Fibroblast of villous mesenchyme (primary cell): ENCODE results near the gene LHCGR. TPM values are rescaled to one million over a fixed set of nuclear protein-coding genes. Genes with fewer than 3 reads are reported as not detected.
A peak's percentile ranks its signal among the peaks of the same experiment; 100 is the strongest.
"Not testable (repeated sequence)": the region's sequence is repeated elsewhere in the genome, so short reads cannot be mapped to it uniquely, and the experiment has no call there.

ENCODE experiments used
- DNase-seq: peaks from one replicate; pipeline ENCODE4 v3.0.0-alpha.2; 2010; ENCODE audit warnings: low read depth
- H3K4me3 ChIP-seq: 2 replicates; pipeline ENCODE4 v1.5.1; 2011; ENCODE audit warnings: low read depth, mild to moderate bottlenecking, low read length
- total RNA-seq: library from RNA; depleted of rRNA; stranded (reverse); fragments of >200 nt; gene quantifications from 2 replicates; pipeline ENCODE4 v1.2.3, GENCODE V29; 2012
- TF ChIP-seq, protein P1 (sequence below): IDR thresholded peaks from 2 replicates; pipeline ENCODE4 v1.5.1; 2012; ENCODE audit warnings: low read depth, mild to moderate bottlenecking, low read length; ENCODE audit not compliant: insufficient read depth

Gene LHCGR
- total RNA-seq, 1 donor: not detected

- TF ChIP-seq, protein P1, sequence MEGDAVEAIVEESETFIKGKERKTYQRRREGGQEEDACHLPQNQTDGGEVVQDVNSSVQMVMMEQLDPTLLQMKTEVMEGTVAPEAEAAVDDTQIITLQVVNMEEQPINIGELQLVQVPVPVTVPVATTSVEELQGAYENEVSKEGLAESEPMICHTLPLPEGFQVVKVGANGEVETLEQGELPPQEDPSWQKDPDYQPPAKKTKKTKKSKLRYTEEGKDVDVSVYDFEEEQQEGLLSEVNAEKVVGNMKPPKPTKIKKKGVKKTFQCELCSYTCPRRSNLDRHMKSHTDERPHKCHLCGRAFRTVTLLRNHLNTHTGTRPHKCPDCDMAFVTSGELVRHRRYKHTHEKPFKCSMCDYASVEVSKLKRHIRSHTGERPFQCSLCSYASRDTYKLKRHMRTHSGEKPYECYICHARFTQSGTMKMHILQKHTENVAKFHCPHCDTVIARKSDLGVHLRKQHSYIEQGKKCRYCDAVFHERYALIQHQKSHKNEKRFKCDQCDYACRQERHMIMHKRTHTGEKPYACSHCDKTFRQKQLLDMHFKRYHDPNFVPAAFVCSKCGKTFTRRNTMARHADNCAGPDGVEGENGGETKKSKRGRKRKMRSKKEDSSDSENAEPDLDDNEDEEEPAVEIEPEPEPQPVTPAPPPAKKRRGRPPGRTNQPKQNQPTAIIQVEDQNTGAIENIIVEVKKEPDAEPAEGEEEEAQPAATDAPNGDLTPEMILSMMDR: no peak
- no peak overlapping the region for H3K4me3 ChIP-seq
- DNase-seq: no peak
Observed at GRCh38 chr2:48749291-48750127, 6.0 kb downstream of the LHCGR start.

DNA sequence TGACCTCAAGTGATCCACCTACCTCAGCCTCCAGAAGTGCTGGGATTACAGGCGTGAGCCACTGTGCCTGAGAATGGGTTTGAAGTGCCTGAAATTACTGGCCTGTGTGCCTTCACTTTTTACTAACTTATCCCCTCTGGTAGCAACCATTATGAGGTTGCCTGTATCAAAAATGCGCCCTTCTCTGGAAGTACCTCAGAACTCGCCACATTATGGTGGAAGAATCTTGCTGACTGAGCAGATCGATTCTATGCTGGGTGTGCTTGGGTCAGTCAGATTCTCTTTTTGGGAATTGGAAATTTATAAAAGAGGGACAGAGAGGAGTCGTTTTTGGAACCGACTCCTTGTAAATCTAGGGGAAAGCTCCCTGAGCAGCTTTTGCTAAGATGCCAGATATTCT, 8.2 kb downstream of the LHCGR start:
- DNase-seq: no peak
- TF ChIP-seq, protein P1: no peak
- H3K4me3 ChIP-seq: no peak overlapping the region

GRCh38 chr2:48739236-48739635, 16.3 kb downstream of the LHCGR start:
- H3K4me3 ChIP-seq, DNase-seq: not testable (repeated sequence)

- no peak overlapping the region for H3K4me3 ChIP-seq
- DNase-seq: peak; percentile 78
- TF ChIP-seq, protein P1: no peak
Observed at GRCh38 chr2:48738806-48739205, 16.7 kb downstream of the LHCGR start.

GRCh38 chr2:48736251-48736650, 19.3 kb downstream of the LHCGR start:
- H3K4me3 ChIP-seq: no peak overlapping the region
- TF ChIP-seq, protein P1: no peak
- no peak for DNase-seq

- TF ChIP-seq, protein P1: no peak
- no peak overlapping the region for H3K4me3 ChIP-seq
- DNase-seq: peak; percentile 21
Observed at GRCh38 chr2:48734576-48735303, 20.8 kb downstream of the LHCGR start.

DNA sequence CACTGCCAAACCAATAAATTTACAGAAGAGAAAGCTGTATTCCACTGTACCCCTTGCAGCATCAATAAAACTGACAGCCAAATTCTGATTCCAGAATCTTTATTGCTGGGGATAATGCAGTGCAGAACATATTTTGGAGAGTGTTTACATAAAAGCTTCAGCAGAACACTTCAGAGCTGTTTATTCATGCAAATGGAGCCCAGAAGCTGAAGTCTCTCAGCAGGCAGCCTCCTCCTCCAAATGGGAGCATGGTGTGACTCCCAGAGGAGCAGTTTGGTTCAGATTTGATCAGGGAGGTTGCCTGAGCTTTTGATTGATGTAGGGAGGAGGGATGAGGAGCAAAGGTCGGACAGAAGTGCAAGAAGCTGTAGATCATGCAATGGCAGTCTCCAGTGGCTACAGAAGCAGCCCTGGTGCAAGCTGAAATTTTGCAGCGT, 22.4 kb downstream of the LHCGR start:
- DNase-seq: peak; percentile 24
- no peak overlapping the region for H3K4me3 ChIP-seq
- TF ChIP-seq, protein P1: no peak
